ENCODE measurements around the gene NPY1R.

The NPY1R gene

GRCh38 chr4:163332526-163333406 lies at the start of gene NPY1R:
Gene NPY1R (minus strand): TSS chr4:163332596. CDS start chr4:163326554, 6,042 bp downstream.
- Histone ChIP-seq H3K27me3 (ENCODE audit: control insufficient read depth, insufficient read depth, low read length) (peaks cover 25% of the 10 kb centered on the region), H3K4me1 (ENCODE audit: control insufficient read depth, insufficient read depth, low read length) (peaks cover 9% of the 10 kb centered on the region), H3K9me3 (ENCODE audit: control insufficient read depth, low read length) (no peaks in the 10 kb centered on the region), H3K9ac (ENCODE audit: low read length) (peak within 1 kb of the TSS; percentile 26), H3K36me3 (ENCODE audit: control insufficient read depth, insufficient read depth, low read length) (no peaks in the 10 kb centered on the region), H3K4me3 (ENCODE audit: low read length) (peak within 1 kb of the TSS; percentile 80)

DNA sequence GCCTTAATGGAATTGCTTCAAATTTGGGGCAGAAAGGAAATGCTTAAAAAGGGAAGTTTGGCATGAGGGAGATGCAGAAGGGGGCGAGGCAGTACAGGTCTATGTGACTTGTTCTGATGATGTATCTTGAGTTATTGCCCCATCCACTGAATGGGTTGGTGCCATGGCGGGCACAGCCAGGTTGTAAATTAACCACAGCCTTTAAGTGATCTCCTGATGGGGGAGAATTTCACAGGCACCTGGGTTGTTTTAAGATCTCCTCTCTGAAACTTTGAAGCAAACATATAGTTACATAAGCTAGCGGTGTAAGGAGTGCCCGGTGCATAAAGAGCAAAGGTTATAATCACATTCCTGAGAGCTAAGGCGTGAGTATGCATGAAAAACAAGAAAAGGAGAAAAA lies 48.3 kb upstream of the NPY1R start:
- H3K36me3 ChIP-seq (ENCODE audit: control insufficient read depth, insufficient read depth, low read length), result no peaks in the 10 kb centered on the region
- no peaks in the 10 kb centered on the region for H3K27me3 ChIP-seq (ENCODE audit: control insufficient read depth, insufficient read depth, low read length)
- no peaks in the 10 kb centered on the region for H3K9me3 ChIP-seq (ENCODE audit: control insufficient read depth, low read length)
- no peak overlapping the region for H3K4me3 ChIP-seq (ENCODE audit: low read length)
- H3K4me1 ChIP-seq (ENCODE audit: control insufficient read depth, insufficient read depth, low read length), result no peaks in the 10 kb centered on the region
- H3K9ac ChIP-seq (ENCODE audit: low read length), result no peak overlapping the region

- Histone ChIP-seq H3K27me3 (ENCODE audit: control insufficient read depth, insufficient read depth, low read length) (no peaks in the 10 kb centered on the region), H3K4me1 (ENCODE audit: control insufficient read depth, insufficient read depth, low read length) (no peaks in the 10 kb centered on the region), H3K4me3 (ENCODE audit: low read length) (no peak overlapping the region), H3K9ac (ENCODE audit: low read length) (no peak overlapping the region), H3K36me3 (ENCODE audit: control insufficient read depth, insufficient read depth, low read length) (no peaks in the 10 kb centered on the region), H3K9me3 (ENCODE audit: control insufficient read depth, low read length) (no peaks in the 10 kb centered on the region)
Measured at GRCh38 chr4:163378661-163379060, 46.3 kb upstream of the NPY1R start.

- Histone ChIP-seq H3K4me1 (ENCODE audit: control insufficient read depth, insufficient read depth, low read length) (no peaks in the 10 kb centered on the region), H3K4me3 (ENCODE audit: low read length) (no peak overlapping the region), H3K27me3 (ENCODE audit: control insufficient read depth, insufficient read depth, low read length) (no peaks in the 10 kb centered on the region), H3K9ac (ENCODE audit: low read length) (no peak overlapping the region), H3K36me3 (ENCODE audit: control insufficient read depth, insufficient read depth, low read length) (no peaks in the 10 kb centered on the region), H3K9me3 (ENCODE audit: control insufficient read depth, low read length) (no peaks in the 10 kb centered on the region)
Measured at GRCh38 chr4:163372029-163372428, 39.6 kb upstream of the NPY1R start.

DNA sequence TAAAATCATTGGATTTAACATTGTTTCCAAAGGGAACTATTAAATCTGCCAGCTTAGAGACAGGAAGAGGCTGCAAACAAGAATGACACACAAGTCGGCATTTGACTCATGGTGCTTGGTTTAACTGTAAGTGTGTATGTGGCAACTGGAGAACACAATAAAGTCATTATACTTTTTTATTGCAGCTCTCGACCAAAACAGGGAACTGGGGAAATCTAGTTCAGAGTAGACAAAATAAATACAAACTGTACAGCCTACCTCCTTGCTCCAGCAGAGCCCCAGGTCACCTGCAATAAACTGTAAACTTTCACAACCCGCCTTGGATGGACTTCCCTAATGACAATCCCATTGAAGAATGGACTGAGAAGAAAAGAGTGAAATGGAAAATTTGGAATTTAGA lies 35.3 kb upstream of the NPY1R start:
- no peaks in the 10 kb centered on the region for H3K27me3 ChIP-seq (ENCODE audit: control insufficient read depth, insufficient read depth, low read length)
- no peak overlapping the region for H3K4me3 ChIP-seq (ENCODE audit: low read length)
- H3K9ac ChIP-seq (ENCODE audit: low read length), result no peak overlapping the region
- H3K36me3 ChIP-seq (ENCODE audit: control insufficient read depth, insufficient read depth, low read length), result no peaks in the 10 kb centered on the region
- H3K9me3 ChIP-seq (ENCODE audit: control insufficient read depth, low read length), result no peaks in the 10 kb centered on the region
- no peaks in the 10 kb centered on the region for H3K4me1 ChIP-seq (ENCODE audit: control insufficient read depth, insufficient read depth, low read length)

DNA sequence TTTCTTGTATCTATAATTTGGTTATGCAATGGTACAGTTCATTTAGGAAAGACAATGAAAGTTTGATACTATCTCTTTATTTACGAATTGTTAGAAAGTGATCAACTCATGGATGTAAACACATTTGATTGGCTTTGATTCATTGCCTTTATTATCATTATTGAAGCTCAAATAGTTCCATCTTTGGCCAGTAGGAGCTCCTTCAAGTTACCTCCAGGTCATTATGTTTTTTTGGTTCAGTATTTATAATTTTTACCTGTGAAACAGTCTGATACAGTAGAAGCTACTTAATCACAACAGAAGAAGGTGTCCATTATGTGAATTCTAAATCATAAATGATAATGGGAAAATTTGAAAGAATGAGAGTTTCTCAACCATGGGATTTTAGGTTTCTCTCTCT lies 23.7 kb upstream of the NPY1R start:
- Histone ChIP-seq H3K9ac (ENCODE audit: low read length) (no peak overlapping the region), H3K9me3 (ENCODE audit: control insufficient read depth, low read length) (no peaks in the 10 kb centered on the region), H3K4me3 (ENCODE audit: low read length) (no peak overlapping the region), H3K4me1 (ENCODE audit: control insufficient read depth, insufficient read depth, low read length) (no peaks in the 10 kb centered on the region), H3K36me3 (ENCODE audit: control insufficient read depth, insufficient read depth, low read length) (no peaks in the 10 kb centered on the region), H3K27me3 (ENCODE audit: control insufficient read depth, insufficient read depth, low read length) (no peaks in the 10 kb centered on the region)

DNA sequence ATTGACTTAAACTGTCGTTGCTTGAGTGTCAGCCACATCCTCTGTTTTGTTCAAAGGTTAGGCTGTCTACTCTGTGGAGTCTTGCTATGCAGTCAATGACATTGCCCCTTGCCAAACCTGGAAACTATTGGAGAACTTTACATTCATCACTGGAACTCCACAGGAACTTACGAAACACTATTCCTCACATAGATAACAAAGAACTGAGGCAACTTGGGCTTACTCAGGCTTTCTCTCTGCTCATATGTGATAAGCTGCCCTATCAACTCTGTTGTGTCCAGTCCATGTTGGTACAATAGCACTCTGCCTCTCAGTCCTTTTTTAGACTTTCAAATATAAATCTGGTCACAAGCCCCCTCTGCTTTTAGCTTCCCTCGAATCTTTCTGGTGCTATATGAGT lies 20.7 kb upstream of the NPY1R start:
- Histone ChIP-seq H3K36me3 (ENCODE audit: control insufficient read depth, insufficient read depth, low read length) (no peaks in the 10 kb centered on the region), H3K4me3 (ENCODE audit: low read length) (no peak overlapping the region), H3K4me1 (ENCODE audit: control insufficient read depth, insufficient read depth, low read length) (no peaks in the 10 kb centered on the region), H3K27me3 (ENCODE audit: control insufficient read depth, insufficient read depth, low read length) (no peaks in the 10 kb centered on the region), H3K9me3 (ENCODE audit: control insufficient read depth, low read length) (no peaks in the 10 kb centered on the region), H3K9ac (ENCODE audit: low read length) (no peak overlapping the region)

DNA sequence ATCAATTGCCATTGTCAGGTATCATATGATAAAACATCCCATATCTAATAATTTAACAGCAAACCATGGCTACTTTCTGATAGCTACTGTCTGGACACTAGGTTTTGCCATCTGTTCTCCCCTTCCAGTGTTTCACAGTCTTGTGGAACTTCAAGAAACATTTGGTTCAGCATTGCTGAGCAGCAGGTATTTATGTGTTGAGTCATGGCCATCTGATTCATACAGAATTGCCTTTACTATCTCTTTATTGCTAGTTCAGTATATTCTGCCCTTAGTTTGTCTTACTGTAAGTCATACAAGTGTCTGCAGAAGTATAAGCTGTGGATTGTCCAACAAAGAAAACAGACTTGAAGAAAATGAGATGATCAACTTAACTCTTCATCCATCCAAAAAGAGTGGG lies 18.3 kb upstream of the NPY1R start:
- no peaks in the 10 kb centered on the region for H3K9me3 ChIP-seq (ENCODE audit: control insufficient read depth, low read length)
- H3K4me1 ChIP-seq (ENCODE audit: control insufficient read depth, insufficient read depth, low read length), result no peaks in the 10 kb centered on the region
- no peak overlapping the region for H3K9ac ChIP-seq (ENCODE audit: low read length)
- H3K36me3 ChIP-seq (ENCODE audit: control insufficient read depth, insufficient read depth, low read length), result no peaks in the 10 kb centered on the region
- H3K4me3 ChIP-seq (ENCODE audit: low read length), result no peak overlapping the region
- H3K27me3 ChIP-seq (ENCODE audit: control insufficient read depth, insufficient read depth, low read length), result no peaks in the 10 kb centered on the region

DNA sequence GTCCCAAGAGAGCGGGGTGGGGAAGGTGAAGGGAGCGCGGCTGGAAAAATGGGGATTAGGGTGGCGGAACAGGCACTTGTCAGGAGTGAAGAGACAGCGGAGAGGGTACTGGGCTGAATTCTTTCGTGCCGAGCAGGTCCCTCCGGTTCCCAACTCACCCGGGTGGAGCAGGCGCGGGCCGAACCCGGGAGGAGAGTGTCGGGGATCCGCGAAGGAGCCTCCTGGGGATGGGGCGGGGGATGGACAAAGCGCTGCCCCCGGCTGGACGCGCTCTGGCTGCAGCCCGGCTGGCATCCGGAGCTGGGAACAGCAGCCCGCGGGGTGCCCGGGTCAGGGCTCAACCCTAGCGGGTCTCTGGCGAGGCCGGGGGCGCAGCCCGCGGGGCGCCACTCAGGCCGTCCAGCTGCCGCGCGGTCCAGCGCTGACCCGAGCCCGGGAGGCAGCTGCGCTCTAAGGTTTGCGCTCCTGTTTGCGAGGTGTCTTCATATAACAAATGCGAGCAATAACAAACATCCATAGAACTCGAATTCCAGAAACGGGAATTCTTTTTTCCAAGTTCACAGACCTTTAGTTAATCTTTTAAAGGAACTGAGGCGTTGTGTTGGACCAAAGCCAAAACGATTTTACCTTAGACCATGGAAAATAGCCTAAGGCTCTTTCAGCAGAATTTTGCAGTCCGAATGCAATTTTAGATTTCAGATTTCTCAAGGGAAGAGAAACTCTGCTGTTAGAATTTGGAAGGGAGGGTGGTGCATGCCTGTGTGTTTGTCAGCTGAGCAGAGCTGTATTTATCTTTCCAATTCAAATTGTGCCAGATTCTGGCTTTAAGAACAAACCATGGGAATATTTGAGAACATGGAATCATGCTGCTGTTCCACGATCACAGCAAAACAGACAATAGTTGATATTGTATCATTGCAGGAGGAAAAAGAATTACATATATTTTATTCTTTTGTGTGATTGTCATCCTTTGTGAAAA lies 12.0 kb upstream of the NPY1R start:
- H3K4me1 ChIP-seq (ENCODE audit: control insufficient read depth, insufficient read depth, low read length), result no peaks in the 10 kb centered on the region
- H3K4me3 ChIP-seq (ENCODE audit: low read length), result no peak overlapping the region
- H3K27me3 ChIP-seq (ENCODE audit: control insufficient read depth, insufficient read depth, low read length), result peaks cover 26% of the 10 kb centered on the region
- H3K36me3 ChIP-seq (ENCODE audit: control insufficient read depth, insufficient read depth, low read length), result no peaks in the 10 kb centered on the region
- no peaks in the 10 kb centered on the region for H3K9me3 ChIP-seq (ENCODE audit: control insufficient read depth, low read length)
- H3K9ac ChIP-seq (ENCODE audit: low read length), result no peak overlapping the region

DNA sequence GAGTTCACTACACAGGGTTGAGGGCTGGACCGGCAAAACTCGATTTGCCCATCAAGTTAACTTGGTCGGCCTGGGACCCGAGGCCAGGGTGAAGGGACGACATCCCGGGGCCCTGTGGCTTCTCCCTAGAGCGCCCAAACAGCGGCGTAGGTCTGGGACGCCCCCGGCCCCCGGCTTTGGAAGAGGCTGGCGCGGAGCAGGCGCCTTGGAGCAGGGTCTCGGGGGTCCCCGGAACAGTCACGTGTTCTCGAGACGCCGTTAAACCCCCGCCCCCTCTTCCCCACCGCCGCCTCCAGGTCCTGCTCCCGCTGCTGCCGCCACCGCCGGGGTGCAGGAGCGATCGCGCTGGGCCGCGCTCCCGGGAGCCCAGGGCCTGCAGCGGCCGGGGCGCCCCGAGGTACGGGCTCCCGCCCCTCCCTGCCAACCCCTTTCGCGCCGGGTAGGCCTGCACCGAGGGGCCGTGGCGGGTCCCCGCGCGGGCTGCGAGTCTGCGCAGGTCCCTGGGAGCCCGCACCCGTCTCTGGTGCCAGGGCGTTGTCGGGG lies 11.3 kb upstream of the NPY1R start, which contains the start of gene NPY5R:
TSS of gene NPY5R (plus strand) at position 289 of the 543 bp plus-strand sequence. CDS start 6,382 bp downstream, outside the sequence.
- Histone ChIP-seq H3K9ac (ENCODE audit: low read length) (no peak within 1 kb of the TSS), H3K27me3 (ENCODE audit: control insufficient read depth, insufficient read depth, low read length) (peaks cover 26% of the 10 kb centered on the region), H3K9me3 (ENCODE audit: control insufficient read depth, low read length) (no peaks in the 10 kb centered on the region), H3K4me3 (ENCODE audit: low read length) (no peak within 1 kb of the TSS), H3K4me1 (ENCODE audit: control insufficient read depth, insufficient read depth, low read length) (no peaks in the 10 kb centered on the region), H3K36me3 (ENCODE audit: control insufficient read depth, insufficient read depth, low read length) (no peaks in the 10 kb centered on the region)

- no peaks in the 10 kb centered on the region for H3K9me3 ChIP-seq (ENCODE audit: control insufficient read depth, low read length)
- H3K9ac ChIP-seq (ENCODE audit: low read length), result no peak overlapping the region
- peaks cover 9% of the 10 kb centered on the region for H3K4me1 ChIP-seq (ENCODE audit: control insufficient read depth, insufficient read depth, low read length)
- H3K36me3 ChIP-seq (ENCODE audit: control insufficient read depth, insufficient read depth, low read length), result no peaks in the 10 kb centered on the region
- peaks cover 22% of the 10 kb centered on the region for H3K27me3 ChIP-seq (ENCODE audit: control insufficient read depth, insufficient read depth, low read length)
- H3K4me3 ChIP-seq (ENCODE audit: low read length), result no peak overlapping the region
Measured at GRCh38 chr4:163335384-163335783, 3.0 kb upstream of the NPY1R start.
